ENCODE data around the gene METTL27.
"Not testable (repeated sequence)": the region's sequence is repeated elsewhere in the genome, so short reads cannot be mapped to it uniquely, and the experiment has no call there.

The METTL27 gene

GRCh38 chr7:73839290-73839689 is 3.0 kb downstream of the METTL27 start:
- DNase-seq (ENCODE audit: low read depth in 2 of 2) = no peak

DNA sequence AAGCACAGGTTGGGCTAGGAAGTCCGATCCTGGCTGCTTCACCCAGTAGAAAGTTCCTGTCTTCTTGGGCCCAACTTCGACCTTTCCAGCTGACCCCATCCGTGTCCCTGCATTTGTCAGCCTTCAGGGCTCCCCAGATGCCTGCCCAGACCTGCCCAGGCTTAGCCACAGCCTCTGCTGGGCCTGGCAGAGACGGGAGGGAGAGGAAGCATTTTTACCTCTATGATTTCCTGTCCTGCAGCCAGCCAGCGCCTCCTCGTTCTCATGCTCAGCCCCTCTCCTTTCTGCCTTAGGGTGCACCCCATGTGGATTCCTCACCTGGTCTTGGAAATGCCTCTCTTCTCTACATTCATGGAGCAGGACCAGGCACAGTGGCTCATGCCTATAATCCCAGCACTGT is 3.7 kb downstream of the METTL27 start:
- DNase-seq (ENCODE audit: low read depth in 2 of 2) = no peak

DNA sequence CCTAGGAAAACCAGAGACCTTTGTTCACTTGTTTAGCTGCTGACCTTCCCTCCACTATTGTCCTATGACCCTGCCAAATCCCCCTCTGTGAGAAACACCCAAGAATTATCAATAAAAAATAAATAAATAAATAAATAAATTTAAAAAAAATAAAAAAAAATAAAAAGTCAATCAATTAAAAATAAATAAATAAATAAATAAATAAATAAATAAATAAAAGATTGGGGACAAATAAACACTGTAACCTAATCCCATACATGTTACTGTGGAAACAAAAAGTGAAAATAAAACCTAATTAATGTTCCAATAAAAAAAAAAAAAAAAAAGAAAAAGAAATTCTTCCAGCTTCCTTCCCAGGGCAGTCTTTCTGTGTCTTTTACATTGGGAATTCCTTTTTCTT is 5.1 kb downstream of the METTL27 start:
- DNase-seq (ENCODE audit: low read depth in 2 of 2) = not testable (repeated sequence)

DNA sequence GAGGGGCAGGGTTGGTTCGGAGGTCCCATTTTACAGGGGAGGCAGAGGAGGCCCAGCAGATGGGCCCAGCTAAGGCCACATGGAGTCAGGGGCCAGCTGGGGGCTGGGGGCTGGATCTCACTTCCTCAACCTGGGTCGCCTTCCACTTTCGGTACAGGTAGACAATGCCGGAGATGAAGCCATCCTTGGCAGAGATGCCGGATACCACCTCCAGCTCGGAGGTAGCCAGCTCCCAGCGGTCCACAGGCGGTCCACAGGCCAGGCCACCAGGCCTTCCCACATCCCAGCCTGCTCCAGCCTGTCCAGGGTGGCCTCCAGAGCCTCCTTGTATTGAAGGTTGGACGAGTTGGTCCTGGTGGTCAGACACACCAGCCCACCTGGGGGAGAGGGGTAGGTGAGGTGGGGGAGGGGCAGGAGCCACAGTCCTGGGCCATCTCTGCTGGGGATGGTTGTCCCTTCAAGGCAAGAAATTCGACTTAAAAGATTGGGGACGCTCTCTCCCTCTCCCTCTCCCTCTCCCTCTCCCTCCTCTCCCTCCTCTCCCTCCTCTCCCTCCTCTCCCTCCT is 7.6 kb downstream of the METTL27 start:
- no peak for DNase-seq (ENCODE audit: low read depth in 2 of 2)

- DNase-seq (ENCODE audit: low read depth in 2 of 2) = no peak
Observed at GRCh38 chr7:73833251-73833919, 8.9 kb downstream of the METTL27 start.

DNA sequence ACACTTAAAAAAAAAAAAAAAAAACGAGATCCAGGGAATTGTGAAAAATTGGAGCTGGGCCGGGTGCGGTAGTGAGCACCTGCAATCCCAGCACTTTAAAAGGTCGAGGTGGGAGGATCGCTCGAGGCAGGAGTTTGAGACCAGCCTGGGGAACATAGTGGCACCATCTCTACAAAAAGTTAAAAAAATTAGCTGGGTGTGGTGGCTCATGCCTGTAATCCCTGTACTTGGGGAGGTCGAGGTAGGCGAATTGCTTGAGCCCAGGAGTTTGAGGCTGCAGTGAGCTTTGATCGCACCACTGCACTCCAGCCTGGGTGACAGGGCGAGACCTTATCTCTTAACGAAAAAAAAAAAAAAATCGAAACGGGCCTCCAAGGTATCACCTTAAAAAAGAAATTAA is 9.5 kb downstream of the METTL27 start:
- no peak for DNase-seq (ENCODE audit: low read depth in 2 of 2)

GRCh38 chr7:73831834-73832651 is 10.3 kb downstream of the METTL27 start:
- DNase-seq (ENCODE audit: low read depth in 2 of 2) = no peak

DNA sequence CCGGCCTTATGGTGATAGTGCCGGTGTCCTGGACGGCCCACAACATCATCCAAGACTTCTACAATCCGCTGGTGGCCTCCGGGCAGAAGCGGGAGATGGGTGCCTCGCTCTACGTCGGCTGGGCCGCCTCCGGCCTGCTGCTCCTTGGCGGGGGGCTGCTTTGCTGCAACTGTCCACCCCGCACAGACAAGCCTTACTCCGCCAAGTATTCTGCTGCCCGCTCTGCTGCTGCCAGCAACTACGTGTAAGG is 10.8 kb downstream of the METTL27 start:
- no peak for DNase-seq (ENCODE audit: low read depth in 2 of 2)

DNA sequence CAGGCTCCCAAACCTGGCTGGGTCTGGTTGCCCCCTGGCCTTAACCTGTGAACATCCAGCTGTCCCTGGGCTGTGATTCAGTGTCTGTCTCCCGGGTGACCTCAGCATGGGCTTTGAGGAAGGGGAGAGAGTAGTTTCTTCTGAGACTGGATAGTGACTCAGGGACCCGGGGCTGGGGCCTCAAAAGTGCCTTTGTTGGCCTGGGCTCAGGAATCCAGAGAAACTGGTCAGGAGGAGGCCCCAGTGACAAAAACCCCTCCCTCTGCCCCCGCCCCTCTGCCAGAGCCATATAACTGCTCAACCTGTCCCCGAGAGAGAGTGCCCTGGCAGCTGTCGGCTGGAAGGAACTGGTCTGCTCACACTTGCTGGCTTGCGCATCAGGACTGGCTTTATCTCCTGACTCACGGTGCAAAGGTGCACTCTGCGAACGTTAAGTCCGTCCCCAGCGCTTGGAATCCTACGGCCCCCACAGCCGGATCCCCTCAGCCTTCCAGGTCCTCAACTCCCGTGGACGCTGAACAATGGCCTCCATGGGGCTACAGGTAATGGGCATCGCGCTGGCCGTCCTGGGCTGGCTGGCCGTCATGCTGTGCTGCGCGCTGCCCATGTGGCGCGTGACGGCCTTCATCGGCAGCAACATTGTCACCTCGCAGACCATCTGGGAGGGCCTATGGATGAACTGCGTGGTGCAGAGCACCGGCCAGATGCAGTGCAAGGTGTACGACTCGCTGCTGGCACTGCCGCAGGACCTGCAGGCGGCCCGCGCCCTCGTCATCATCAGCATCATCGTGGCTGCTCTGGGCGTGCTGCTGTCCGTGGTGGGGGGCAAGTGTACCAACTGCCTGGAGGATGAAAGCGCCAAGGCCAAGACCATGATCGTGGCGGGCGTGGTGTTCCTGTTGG is 11.4 kb downstream of the METTL27 start, which contains the start of gene CLDN4:
TSS of gene CLDN4 (plus strand) at position 316 of the 903 bp plus-strand sequence. CDS start at position 522, 206 bp downstream.
- DNase-seq (ENCODE audit: low read depth in 2 of 2) = no peak

DNA sequence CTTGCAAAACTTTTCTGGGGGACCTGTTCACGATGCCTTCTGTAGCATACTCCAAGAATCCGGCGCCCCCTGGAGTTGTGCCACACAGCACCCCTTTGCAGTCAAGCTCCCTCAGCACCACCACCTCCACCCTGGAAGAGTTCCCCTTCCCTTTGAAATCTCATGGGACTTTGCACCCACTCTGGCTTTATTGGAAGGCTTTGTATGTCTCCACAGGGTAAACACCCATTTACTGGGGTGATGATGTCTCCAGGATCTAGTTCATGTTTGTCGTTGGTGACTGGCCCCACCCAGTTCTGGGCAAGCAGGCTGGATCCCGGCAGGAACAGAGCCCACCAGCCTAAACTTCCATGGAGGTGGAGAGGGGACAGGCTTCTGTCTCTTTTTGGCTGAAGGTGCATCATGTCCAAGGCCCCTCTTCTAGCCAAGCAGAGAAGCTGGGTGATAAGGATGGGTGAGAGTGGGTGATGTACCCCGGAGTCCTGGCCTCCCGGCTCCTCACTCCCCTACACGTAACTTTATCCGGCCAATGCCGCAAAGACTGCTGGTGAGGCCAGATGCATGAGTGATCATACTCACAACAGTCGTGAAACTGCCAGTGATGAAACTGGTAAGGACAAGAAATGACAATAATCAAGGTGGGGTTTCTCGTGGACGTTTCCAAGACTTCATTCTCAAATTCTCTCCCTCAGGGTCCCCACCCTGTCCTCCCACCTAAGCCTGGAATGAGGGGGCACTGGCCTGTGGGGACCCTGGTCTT is 12.2 kb downstream of the METTL27 start:
- DNase-seq (ENCODE audit: low read depth in 2 of 2) = no peak

- DNase-seq (ENCODE audit: low read depth in 2 of 2) = no peak
Observed at GRCh38 chr7:73829505-73829904, 12.8 kb downstream of the METTL27 start.

- no peak for DNase-seq (ENCODE audit: low read depth in 2 of 2)
Observed at GRCh38 chr7:73828972-73829371, 13.3 kb downstream of the METTL27 start.

- no peak for DNase-seq (ENCODE audit: low read depth in 2 of 2)
Observed at GRCh38 chr7:73828107-73828803, 14.1 kb downstream of the METTL27 start.

- no peak for DNase-seq (ENCODE audit: low read depth in 2 of 2)
Observed at GRCh38 chr7:73827567-73828106, 14.7 kb downstream of the METTL27 start.

DNA sequence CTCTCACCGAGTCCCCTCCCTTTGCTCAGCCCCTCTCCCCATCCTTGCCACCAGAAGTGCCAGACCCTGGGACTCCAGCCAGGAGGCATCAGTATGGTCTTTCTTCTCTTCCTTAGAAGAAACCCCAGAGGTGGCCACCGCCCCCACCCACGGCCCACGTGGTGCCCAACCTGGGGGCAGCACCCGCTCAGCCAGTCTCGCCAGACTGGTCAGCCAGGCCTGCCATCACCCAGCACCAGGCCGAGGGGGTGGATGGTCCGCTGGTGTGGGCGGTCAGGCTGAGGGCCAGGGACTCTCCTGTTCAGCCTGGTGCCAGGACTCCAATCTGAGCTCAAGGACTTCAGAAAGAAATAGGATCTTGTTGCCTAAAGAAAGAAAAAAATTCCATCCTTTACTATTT is 17.3 kb downstream of the METTL27 start:
- no peak for DNase-seq (ENCODE audit: low read depth in 2 of 2)

DNA sequence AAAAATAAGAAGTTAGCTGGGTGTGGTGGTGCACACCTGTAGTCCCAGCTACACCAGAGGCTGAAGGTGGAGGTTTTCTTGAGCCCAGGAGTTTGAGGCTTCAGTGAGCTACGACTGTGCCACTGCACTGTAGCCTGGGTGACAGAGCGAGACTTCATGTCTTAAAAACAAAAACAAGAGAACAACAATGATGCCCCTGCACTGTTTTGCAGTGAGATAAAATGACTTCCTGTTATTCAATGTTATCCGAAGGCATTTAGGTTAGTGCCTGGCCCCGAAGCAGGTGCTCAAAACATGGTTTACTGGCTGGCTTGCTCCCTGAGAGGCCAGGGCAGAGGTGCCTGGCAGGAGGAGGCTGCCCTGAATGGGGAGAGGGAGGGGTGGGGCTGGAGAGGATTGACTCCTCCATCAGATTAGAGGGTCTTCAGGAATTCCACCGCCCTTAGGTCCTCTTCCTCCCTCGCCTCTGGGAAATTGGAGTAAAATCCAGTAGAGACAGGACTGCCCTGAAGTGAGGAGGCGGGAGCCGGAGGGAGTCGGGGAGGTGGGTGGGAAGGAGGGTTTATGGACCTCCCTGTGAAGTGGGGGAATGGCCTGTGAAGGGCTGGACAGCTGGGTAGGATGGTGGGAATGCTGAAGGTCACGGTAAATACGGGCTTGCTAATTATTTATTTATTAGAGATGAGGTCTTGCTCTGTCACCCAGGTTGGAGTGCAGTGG is 18.3 kb downstream of the METTL27 start:
- DNase-seq (ENCODE audit: low read depth in 2 of 2) = no peak

- no peak for DNase-seq (ENCODE audit: low read depth in 2 of 2)
Observed at GRCh38 chr7:73823257-73823656, 19.1 kb downstream of the METTL27 start.

- DNase-seq (ENCODE audit: low read depth in 2 of 2) = no peak
Observed at GRCh38 chr7:73822319-73823173, 19.8 kb downstream of the METTL27 start.

All from stimulated activated CD4-positive, alpha-beta T cell treated with anti-CD3 and anti-CD28 coated beads, Interleukin-15, amount 100 ng/mL, for 48 hours (primary cell).